ENCODE measurements around the gene FBXW7.

DNA sequence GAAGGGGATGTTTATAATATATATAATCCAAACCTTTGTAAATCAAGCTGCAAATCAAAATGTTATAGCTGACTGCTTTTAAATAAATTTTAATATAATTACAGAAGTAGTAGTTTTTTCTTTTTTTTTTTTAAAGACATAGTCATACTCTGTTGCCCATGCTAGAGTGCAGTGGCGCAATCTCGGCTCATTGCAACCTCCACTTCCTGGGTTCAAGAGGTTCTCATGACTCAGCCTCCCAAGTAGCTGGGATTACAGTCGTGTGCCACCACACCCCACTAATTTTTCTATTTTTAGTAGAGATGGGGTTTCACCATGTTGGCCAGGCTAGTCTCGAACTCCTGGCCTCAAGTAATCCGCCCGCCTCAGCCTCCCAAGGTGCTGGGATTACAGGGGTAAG, 178.7 kb downstream of the FBXW7 start:
- TF ChIP-seq, protein P1, sequence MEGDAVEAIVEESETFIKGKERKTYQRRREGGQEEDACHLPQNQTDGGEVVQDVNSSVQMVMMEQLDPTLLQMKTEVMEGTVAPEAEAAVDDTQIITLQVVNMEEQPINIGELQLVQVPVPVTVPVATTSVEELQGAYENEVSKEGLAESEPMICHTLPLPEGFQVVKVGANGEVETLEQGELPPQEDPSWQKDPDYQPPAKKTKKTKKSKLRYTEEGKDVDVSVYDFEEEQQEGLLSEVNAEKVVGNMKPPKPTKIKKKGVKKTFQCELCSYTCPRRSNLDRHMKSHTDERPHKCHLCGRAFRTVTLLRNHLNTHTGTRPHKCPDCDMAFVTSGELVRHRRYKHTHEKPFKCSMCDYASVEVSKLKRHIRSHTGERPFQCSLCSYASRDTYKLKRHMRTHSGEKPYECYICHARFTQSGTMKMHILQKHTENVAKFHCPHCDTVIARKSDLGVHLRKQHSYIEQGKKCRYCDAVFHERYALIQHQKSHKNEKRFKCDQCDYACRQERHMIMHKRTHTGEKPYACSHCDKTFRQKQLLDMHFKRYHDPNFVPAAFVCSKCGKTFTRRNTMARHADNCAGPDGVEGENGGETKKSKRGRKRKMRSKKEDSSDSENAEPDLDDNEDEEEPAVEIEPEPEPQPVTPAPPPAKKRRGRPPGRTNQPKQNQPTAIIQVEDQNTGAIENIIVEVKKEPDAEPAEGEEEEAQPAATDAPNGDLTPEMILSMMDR (IDR thresholded peaks at IDR 0.05), result no peak
- TF ChIP-seq POLR2AphosphoS5 (IDR thresholded peaks at IDR 0.05), result no peak

Data from transverse colon (tissue), 4 donors.